LNCAP (cell line): Measurements from ENCODE around the gene MDGA2.
A peak's percentile ranks its signal among the peaks of the same experiment; 100 is the strongest.

ENCODE experiments used
- TF ChIP-seq, protein P1 (sequence below): fragments of 450-650 bp; IDR thresholded peaks from 2 replicates; pipeline ENCODE4 v1.5.1; 2017; ENCODE audit warnings: mild to moderate bottlenecking

The MDGA2 gene

DNA sequence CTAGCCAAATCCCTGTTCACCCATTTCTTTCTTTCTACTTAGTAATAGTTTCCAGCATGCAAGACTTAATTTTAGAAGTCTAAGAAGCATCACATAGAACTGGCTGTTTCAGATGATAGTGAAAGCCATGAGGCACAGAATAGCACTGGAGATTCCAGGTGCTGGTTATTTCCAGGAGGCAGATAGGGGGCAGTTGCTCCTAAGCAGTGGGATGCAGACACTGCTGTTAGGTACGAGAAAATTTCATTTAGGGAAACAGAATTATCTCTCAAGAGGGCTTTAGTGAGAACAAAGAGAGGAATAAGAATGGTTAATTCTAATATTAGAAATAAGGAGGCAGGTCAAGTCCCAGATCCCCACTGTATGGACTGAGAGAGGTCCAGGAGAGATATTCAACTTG is 3.6 kb upstream of the MDGA2 start:
- TF ChIP-seq, protein P1, sequence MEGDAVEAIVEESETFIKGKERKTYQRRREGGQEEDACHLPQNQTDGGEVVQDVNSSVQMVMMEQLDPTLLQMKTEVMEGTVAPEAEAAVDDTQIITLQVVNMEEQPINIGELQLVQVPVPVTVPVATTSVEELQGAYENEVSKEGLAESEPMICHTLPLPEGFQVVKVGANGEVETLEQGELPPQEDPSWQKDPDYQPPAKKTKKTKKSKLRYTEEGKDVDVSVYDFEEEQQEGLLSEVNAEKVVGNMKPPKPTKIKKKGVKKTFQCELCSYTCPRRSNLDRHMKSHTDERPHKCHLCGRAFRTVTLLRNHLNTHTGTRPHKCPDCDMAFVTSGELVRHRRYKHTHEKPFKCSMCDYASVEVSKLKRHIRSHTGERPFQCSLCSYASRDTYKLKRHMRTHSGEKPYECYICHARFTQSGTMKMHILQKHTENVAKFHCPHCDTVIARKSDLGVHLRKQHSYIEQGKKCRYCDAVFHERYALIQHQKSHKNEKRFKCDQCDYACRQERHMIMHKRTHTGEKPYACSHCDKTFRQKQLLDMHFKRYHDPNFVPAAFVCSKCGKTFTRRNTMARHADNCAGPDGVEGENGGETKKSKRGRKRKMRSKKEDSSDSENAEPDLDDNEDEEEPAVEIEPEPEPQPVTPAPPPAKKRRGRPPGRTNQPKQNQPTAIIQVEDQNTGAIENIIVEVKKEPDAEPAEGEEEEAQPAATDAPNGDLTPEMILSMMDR: no peak; the same call in 1 of the 2 replicates

DNA sequence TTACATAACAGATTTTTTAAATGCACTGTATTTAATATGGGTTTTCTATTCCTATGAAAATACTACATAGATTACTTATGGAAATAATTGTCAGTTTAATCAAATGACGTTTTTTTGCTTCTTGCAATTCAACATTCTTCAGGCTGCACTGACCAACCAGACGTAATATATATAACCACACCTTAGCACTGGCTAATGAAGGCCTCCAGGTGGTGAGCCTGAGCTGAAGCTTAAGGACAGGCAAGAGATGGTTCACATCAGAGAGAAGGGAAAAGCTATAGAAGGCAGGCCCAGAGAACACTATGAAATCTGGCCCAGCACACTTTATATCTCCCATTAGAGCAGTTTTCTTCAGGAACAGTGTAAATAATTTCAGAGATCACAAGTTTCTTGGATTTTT is 2.8 kb upstream of the MDGA2 start:
- TF ChIP-seq, protein P1: peak; percentile 24; the same call in 1 of the 2 replicates

DNA sequence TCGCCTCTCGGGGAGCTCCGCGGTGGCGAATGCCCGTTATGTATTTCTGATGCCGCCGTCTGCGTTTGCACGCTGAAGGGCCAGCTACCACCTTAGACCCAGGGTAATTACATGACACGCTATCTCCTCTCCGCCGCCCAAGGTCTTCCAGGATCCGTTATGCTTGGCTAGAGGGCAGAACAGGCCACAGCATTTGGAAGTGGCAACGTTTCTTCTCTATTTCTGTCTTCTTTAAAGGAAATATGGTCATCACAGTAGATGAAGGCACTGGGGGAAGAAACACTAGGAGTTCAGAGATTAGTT is 861 bp upstream of the MDGA2 start:
- TF ChIP-seq, protein P1: no peak

DNA sequence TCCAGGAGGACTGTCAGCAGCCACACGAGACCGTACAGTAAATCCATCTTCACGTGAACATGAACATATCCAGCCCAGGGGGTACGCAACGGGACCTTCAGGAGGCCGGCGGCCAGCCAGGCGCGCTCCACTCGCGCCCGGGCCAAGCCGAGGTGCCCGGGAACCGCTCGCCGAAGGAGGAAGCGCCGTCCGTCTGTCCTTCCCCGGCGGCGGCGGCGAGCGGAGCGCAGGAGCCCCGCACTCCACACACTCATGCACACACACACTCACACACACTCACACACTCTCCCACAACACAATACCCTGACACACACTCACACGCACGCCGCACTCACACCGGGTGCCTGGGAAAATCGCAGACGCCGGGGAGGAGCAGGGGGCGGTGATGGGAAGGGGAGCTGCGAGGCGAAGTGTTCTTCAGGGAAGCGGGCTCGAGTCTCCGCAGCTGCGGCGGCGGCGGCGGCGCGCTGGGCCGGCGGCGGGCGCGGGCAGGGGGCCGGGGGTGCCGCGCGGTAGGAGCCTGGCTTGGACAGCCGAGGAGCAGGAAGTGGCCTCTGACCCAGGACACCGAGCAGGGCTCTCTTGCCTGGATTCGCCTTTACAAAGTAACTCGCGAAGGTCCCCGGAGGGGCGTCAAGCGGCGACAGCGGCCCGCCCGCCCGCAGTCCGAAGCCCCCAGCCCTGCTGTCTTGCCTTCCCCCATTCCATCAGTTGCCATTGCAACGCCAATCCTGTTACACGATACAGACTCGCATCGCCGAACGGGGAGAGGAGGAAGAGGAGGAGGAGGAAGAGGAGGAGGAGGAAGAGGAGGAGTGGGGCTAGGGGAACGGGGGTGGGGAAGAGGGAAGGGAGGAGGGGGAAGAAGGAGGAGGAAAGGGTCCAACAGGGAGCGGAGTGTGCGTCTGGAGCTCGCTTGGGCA is 601 bp downstream of the MDGA2 start:
- TF ChIP-seq, protein P1: no peak

DNA sequence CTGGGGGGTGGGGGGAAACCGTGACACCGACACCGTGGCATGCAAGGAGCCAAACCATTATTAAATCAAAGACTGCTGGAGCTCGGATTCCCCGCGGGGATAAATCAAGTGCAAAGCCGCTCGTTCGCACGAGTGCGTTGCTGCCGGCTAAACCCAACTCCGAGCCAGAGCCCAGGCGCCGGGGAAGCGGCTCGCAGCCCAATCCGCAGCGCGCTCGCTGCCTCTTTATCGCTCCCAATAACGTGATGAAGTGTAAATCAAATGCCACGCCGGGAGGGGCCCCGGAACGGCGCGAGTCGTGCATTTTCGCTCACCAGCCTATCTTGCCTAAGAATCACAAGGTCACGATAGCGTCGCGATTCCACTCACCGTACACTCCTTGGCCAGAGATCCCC is 1.3 kb downstream of the MDGA2 start:
- TF ChIP-seq, protein P1: no peak

DNA sequence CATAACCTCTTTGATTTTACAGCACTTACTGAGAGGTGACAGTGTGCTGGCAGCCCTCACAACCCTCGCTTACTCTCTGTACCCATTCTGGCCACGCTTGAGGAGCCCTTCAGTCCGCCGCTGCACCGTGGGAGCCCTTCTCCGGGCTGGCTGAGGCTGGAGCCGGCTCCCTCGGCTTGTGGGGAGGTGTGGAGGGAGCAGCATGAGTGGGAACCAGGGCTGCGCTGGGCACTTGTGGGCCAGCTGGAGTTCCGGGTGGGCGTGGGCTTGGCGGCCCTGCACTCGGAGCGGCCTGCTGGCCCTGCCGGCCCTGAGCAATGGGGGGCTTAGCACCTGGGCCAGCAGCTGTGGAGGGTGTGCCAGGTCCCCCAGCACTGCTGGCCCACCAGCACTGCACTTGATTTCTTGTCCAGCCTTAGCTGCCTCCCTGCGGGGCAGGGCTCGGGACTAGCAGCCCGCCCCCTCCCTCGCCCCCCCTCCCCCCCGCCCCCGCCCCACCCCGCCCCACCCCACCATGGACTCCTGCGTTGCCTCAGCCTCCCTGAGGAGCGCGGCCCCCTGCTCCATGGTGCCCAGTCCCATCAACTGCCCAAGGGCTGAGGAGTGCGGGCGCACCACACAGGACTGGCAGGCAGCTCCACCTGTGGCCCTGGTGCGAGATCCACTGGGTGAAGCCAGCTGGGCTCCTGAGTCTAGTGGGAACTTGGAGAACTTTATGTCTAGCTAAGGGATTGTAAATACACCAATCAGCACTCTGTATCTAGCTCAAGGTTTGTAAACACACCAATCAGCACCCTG is 9.9 kb downstream of the MDGA2 start:
- TF ChIP-seq, protein P1: no peak

DNA sequence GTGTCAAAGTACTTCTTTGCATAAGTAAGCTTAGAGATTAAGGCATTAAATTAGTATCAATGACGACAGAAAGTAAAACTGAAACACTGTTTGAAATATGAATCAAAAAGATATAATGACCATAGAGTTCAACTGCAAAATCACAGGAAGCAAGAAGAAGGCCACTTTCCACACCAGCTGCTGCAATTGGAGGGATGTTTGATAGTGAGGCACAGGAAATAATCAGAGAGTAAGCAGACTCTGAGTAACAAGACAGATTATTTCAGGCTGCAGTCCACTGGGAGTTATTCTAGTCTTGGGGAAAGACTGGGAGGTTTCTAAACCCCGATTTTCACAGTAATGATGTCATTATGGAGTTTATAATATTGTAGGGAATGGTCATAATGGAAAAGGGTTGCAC is 12.9 kb downstream of the MDGA2 start:
- TF ChIP-seq, protein P1: no peak
